ENCODE data around the gene PLD2.

PLD2 gene

DNA sequence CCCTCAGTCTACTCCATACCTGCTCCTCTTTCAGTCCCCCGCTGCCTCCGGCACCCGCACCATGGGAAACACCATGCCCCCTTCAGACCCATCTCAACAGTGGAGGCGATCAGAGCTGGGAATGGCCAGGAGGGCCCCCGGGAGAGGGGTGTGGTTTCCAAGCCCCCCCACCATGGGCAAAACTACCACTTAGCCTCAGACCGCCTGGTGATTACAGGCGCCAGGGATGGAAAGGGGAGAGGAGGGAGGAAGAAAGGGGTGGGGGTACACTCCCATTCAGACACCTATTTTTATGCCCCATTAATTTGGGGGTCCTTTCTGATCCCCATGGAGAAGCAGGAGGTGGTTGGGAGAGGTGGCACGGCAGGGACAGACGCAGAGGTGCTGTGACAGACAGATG is 4.7 kb upstream of the PLD2 start, which contains the start of gene C17orf114:
Gene C17orf114, minus strand, starts transcription at position 101 of the 400 bp plus-strand sequence.
- POLR2A ChIA-PET = no interaction called here
- CTCF ChIA-PET = interaction anchor here (5.0 kb wide), 1 partner anchor 12 kb away, joined by 20 read pairs; no protein-coding TSS in a partner anchor
- TF ChIP-seq, protein P1, sequence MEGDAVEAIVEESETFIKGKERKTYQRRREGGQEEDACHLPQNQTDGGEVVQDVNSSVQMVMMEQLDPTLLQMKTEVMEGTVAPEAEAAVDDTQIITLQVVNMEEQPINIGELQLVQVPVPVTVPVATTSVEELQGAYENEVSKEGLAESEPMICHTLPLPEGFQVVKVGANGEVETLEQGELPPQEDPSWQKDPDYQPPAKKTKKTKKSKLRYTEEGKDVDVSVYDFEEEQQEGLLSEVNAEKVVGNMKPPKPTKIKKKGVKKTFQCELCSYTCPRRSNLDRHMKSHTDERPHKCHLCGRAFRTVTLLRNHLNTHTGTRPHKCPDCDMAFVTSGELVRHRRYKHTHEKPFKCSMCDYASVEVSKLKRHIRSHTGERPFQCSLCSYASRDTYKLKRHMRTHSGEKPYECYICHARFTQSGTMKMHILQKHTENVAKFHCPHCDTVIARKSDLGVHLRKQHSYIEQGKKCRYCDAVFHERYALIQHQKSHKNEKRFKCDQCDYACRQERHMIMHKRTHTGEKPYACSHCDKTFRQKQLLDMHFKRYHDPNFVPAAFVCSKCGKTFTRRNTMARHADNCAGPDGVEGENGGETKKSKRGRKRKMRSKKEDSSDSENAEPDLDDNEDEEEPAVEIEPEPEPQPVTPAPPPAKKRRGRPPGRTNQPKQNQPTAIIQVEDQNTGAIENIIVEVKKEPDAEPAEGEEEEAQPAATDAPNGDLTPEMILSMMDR (IDR thresholded peaks at IDR 0.05; ENCODE audit: control extremely low read depth, extremely low read depth, low read depth, missing control alignments) = no peak
- no peak for DNase-seq (ENCODE audit: extremely low spot score)

DNA sequence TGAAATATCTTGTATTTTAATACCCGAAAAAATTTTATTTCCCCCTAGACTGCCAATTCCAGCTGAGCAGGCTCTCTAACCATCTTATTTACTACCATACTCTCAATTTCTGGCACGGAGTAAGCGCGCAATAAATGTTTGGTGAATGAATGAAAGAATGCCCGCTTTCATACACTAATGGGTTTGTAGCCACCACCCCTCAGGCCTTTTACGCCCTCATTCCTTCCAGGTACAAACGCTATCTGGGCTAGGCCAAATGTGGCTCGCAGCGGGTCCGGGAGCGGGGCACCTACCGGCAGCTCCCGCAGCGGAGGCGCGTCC is 536 bp upstream of the PLD2 start:
- ChIA-PET POLR2A (interaction anchor here (0.8 to 1.2 kb wide), 4 partner anchors 9 to 94 kb away, joined by 3 to 4 read pairs (median 4); partner anchors contain the start of gene PSMB6), CTCF (interaction anchor here (1.0 to 3.1 kb wide), 4 partner anchors 10 to 75 kb away, joined by 3 to 19 read pairs (median 7); partner anchors contain the start of gene PSMB6)
- DNase-seq (ENCODE audit: extremely low spot score) = no peak

DNA sequence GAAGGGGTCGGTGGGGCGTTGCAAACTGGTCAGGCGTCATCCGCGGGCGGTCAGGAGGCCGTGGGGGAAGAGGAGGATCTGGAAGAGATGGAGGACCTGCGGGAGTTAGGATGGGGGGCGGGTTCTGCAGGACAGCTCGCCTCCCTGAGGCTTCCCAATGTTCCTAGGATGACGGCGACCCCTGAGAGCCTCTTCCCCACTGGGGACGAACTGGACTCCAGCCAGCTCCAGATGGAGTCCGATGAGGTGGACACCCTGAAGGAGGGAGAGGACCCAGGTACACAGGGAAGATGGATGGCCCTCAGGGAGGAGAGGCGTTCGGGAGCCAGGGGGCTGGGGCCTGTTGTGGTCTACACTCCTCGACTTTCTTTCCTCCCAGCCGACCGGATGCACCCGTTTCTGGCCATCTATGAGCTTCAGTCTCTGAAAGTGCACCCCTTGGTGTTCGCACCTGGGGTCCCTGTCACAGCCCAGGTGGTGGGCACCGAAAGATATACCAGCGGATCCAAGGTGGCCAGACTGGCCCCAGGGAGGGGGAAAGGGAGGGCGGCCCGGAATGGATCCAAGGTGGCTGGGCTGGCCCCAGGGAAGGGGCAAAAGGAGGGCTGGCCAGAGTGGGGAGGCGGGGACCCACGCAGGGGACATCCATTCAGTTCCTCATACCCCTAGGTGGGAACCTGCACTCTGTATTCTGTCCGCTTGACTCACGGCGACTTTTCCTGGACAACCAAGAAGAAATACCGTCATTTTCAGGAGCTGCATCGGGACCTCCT is 839 bp downstream of the PLD2 start:
- TF ChIP-seq, protein P1 (IDR thresholded peaks at IDR 0.05; ENCODE audit: control extremely low read depth, extremely low read depth, low read depth, missing control alignments) = no peak
- CTCF ChIA-PET = interaction anchor here (1.0 to 3.1 kb wide), 5 partner anchors 11 to 73 kb away, joined by 3 to 19 read pairs (median 6); partner anchors contain the start of gene PSMB6
- no peak for DNase-seq (ENCODE audit: extremely low spot score)
- POLR2A ChIA-PET = no interaction called here

More for the DNA sequence above, 536 bp upstream of the PLD2 start:
- TF ChIP-seq, protein P1 (IDR thresholded peaks at IDR 0.05; ENCODE audit: control extremely low read depth, extremely low read depth, low read depth, missing control alignments) = no peak

DNA sequence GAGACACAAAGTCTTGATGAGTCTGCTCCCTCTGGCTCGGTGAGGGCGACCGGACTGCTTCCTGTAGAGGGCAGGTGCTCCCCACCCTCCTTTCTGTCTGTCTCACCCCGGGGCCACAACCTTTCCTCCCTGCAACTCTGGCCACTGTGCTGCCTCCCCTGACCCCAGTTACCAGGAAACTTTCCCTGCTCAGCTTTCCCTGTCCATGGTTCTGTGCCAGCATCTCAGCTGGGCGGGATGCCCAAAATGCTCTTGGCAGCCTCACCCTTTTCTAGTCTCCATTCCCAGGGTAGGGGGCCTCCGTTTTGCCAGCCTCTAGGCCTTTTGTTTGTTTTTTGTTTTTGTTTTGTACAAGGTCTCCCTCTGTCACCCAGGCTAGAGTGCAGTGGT is 1.4 kb downstream of the PLD2 start:
- no peak for DNase-seq (ENCODE audit: extremely low spot score)
- CTCF ChIA-PET = interaction anchor here (1.5 to 2.3 kb wide), 3 partner anchors 12 to 73 kb away, joined by 6 to 8 read pairs (median 6); partner anchors contain the start of gene PSMB6
- POLR2A ChIA-PET = no interaction called here
- TF ChIP-seq, protein P1 (IDR thresholded peaks at IDR 0.05; ENCODE audit: control extremely low read depth, extremely low read depth, low read depth, missing control alignments) = no peak

DNA sequence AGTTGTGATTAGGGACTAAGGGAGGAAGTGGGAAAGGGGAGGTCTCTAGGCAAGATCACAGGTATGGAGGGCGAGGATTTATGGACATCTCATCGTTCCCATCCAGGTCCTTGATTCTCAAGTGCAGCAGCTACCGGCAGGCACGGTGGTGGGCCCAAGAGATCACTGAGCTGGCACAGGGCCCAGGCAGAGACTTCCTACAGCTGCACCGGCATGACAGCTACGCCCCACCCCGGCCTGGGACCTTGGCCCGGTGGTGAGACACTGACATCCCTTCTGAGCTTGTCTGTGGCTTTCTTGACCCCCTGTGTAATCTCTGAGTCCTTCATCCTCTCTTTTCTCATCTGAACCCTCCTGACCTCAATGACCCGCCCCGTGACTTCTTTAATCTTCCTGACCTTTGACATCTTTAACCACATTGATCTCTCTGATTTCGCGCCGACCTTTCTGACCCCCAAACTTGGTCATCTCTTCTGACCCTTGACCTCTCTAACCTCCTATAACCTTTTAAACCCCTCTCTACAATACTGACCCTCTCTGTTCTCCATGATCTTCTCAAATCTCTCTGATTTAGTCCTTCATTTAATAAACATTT is 3.8 kb downstream of the PLD2 start:
- ChIA-PET POLR2A (no interaction called here), CTCF (interaction anchor here (0.9 kb wide), 1 partner anchor 21 kb away, joined by 3 read pairs; the partner anchor contains the start of gene GLTPD2)
- DNase-seq (ENCODE audit: extremely low spot score) = no peak
- TF ChIP-seq, protein P1 (IDR thresholded peaks at IDR 0.05; ENCODE audit: control extremely low read depth, extremely low read depth, low read depth, missing control alignments) = no peak

DNA sequence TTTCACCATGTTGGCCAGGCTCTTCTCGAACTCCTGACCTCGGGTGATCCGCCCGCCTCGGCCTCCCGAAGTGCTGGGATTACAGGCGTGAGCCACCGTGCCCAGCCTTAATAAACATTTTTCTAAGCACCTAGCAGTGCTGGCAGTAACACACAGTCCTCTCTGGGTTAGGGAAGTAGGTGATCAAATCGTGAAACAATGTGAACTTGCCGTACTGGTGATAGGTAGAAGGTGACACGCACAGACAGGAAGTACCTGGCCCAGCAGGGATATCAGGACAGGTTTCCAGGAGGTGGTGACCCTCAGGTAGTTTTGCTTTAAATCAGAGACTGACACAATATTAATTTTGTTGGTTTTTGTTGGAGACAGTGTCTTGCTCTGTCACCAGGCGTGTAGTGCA is 4.5 kb downstream of the PLD2 start:
- DNase-seq (ENCODE audit: extremely low spot score) = no peak
- ChIA-PET CTCF (no interaction called here), POLR2A (no interaction called here)
- TF ChIP-seq, protein P1 (IDR thresholded peaks at IDR 0.05; ENCODE audit: control extremely low read depth, extremely low read depth, low read depth, missing control alignments) = no peak

Data from GM10248 (cell line).